Parathyroid adenoma (tissue), 2 donors: ENCODE results near the gene FAM228A.

Experiments
- H2AFZ ChIP-seq: fragments of 300-600 bp; sonication (generic); one replicate; pipeline ENCODE4 v1.7.0; 2017; ENCODE audit warnings: antibody characterized with exemption, mild to moderate bottlenecking
- H3K27ac ChIP-seq: fragments of 300-600 bp; sonication (generic); one replicate; pipeline ENCODE4 v1.7.0; 2017
- H3K27me3 ChIP-seq: fragments of 300-600 bp; sonication (generic); one replicate; pipeline ENCODE4 v1.7.0; 2017; ENCODE audit warnings: low read length; ENCODE audit not compliant: control insufficient read depth, insufficient read depth
- H3K36me3 ChIP-seq: fragments of 300-600 bp; sonication (generic); one replicate; pipeline ENCODE4 v1.7.0; 2017; ENCODE audit warnings: low read length; ENCODE audit not compliant: control insufficient read depth, insufficient read depth
- H3K4me1 ChIP-seq: fragments of 300-600 bp; sonication (generic); one replicate; pipeline ENCODE4 v1.7.0; 2017; ENCODE audit warnings: control low read depth
- H3K4me2 ChIP-seq: fragments of 300-600 bp; sonication (generic); one replicate; pipeline ENCODE4 v1.7.0; 2017; ENCODE audit warnings: low read length
- H3K4me3 ChIP-seq: fragments of 300-600 bp; sonication (generic); one replicate; pipeline ENCODE4 v1.7.0; 2017; ENCODE audit warnings: low read depth, low read length
- H3K79me2 ChIP-seq: fragments of 300-600 bp; sonication (generic); one replicate; pipeline ENCODE4 v1.7.0; 2017; ENCODE audit warnings: control low read depth
- H3K9ac ChIP-seq: fragments of 300-600 bp; sonication (generic); one replicate; pipeline ENCODE4 v1.7.0; 2017; ENCODE audit warnings: mild to moderate bottlenecking
- H3K9me3 ChIP-seq: fragments of 300-600 bp; sonication (generic); one replicate; pipeline ENCODE4 v1.7.0; 2017; ENCODE audit warnings: low read length; ENCODE audit not compliant: control insufficient read depth
- TF ChIP-seq, protein P1 (sequence below): fragments of 300-600 bp; sonication (generic); IDR thresholded peaks from one replicate; pipeline ENCODE4 v1.7.0; 2017; ENCODE audit warnings: antibody characterized with exemption, mild to moderate bottlenecking
- donor health status: primary hyperparathyroidism.

The FAM228A gene

GRCh38 chr2:24152413-24153197 lies 22.2 kb upstream of the FAM228A start:
- no peak overlapping the region for H3K27ac ChIP-seq
- no peaks in the 10 kb centered on the region for H3K27me3 ChIP-seq
- no peaks in the 10 kb centered on the region for H3K9me3 ChIP-seq
- no peak overlapping the region for H3K4me3 ChIP-seq
- H2AFZ ChIP-seq = no peak overlapping the region
- no peak overlapping the region for H3K4me2 ChIP-seq
- H3K9ac ChIP-seq = no peak overlapping the region
- H3K79me2 ChIP-seq = peaks cover 3% of the 10 kb centered on the region
- TF ChIP-seq, protein P1, sequence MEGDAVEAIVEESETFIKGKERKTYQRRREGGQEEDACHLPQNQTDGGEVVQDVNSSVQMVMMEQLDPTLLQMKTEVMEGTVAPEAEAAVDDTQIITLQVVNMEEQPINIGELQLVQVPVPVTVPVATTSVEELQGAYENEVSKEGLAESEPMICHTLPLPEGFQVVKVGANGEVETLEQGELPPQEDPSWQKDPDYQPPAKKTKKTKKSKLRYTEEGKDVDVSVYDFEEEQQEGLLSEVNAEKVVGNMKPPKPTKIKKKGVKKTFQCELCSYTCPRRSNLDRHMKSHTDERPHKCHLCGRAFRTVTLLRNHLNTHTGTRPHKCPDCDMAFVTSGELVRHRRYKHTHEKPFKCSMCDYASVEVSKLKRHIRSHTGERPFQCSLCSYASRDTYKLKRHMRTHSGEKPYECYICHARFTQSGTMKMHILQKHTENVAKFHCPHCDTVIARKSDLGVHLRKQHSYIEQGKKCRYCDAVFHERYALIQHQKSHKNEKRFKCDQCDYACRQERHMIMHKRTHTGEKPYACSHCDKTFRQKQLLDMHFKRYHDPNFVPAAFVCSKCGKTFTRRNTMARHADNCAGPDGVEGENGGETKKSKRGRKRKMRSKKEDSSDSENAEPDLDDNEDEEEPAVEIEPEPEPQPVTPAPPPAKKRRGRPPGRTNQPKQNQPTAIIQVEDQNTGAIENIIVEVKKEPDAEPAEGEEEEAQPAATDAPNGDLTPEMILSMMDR = no peak
- H3K36me3 ChIP-seq = no peaks in the 10 kb centered on the region
- no peaks in the 10 kb centered on the region for H3K4me1 ChIP-seq

GRCh38 chr2:24153478-24153877 lies 21.4 kb upstream of the FAM228A start:
- Histone ChIP-seq H2AFZ (no peak overlapping the region), H3K9ac (no peak overlapping the region), H3K9me3 (no peaks in the 10 kb centered on the region), H3K4me3 (no peak overlapping the region), H3K4me1 (no peaks in the 10 kb centered on the region), H3K79me2 (no peaks in the 10 kb centered on the region), H3K4me2 (no peak overlapping the region), H3K27me3 (no peaks in the 10 kb centered on the region), H3K36me3 (no peaks in the 10 kb centered on the region), H3K27ac (no peak overlapping the region)
- TF ChIP-seq, protein P1 = no peak

GRCh38 chr2:24158131-24158530 lies 16.7 kb upstream of the FAM228A start:
- H3K4me1 ChIP-seq = no peaks in the 10 kb centered on the region
- no peak overlapping the region for H2AFZ ChIP-seq
- H3K4me2 ChIP-seq = no peak overlapping the region
- TF ChIP-seq, protein P1 = no peak
- H3K4me3 ChIP-seq = no peak overlapping the region
- no peak overlapping the region for H3K27ac ChIP-seq
- no peaks in the 10 kb centered on the region for H3K79me2 ChIP-seq
- no peaks in the 10 kb centered on the region for H3K27me3 ChIP-seq
- no peak overlapping the region for H3K9ac ChIP-seq
- H3K9me3 ChIP-seq = no peaks in the 10 kb centered on the region
- H3K36me3 ChIP-seq = no peaks in the 10 kb centered on the region

GRCh38 chr2:24159708-24160107 lies 15.1 kb upstream of the FAM228A start:
- no peak overlapping the region for H3K4me3 ChIP-seq
- H3K4me1 ChIP-seq = no peaks in the 10 kb centered on the region
- no peaks in the 10 kb centered on the region for H3K36me3 ChIP-seq
- H3K4me2 ChIP-seq = no peak overlapping the region
- H3K27ac ChIP-seq = no peak overlapping the region
- H2AFZ ChIP-seq = no peak overlapping the region
- H3K9ac ChIP-seq = no peak overlapping the region
- no peaks in the 10 kb centered on the region for H3K79me2 ChIP-seq
- TF ChIP-seq, protein P1 = no peak
- H3K9me3 ChIP-seq = no peaks in the 10 kb centered on the region
- H3K27me3 ChIP-seq = no peaks in the 10 kb centered on the region

- TF ChIP-seq, protein P1 = no peak
Observed at GRCh38 chr2:24160761-24161160, 14.1 kb upstream of the FAM228A start.

More at GRCh38 chr2:24160761-24161160, 14.1 kb upstream of the FAM228A start:
- Histone ChIP-seq H3K9ac (no peak overlapping the region), H3K27ac (no peak overlapping the region), H3K4me1 (no peaks in the 10 kb centered on the region), H3K4me3 (no peak overlapping the region), H2AFZ (no peak overlapping the region), H3K36me3 (no peaks in the 10 kb centered on the region), H3K9me3 (no peaks in the 10 kb centered on the region), H3K27me3 (no peaks in the 10 kb centered on the region), H3K79me2 (no peaks in the 10 kb centered on the region), H3K4me2 (no peak overlapping the region)
